ENCODE measurements around the gene CCDC112.
"Not testable (repeated sequence)": the region's sequence is repeated elsewhere in the genome, so short reads cannot be mapped to it uniquely, and the experiment has no call there.

Gene CCDC112

DNA sequence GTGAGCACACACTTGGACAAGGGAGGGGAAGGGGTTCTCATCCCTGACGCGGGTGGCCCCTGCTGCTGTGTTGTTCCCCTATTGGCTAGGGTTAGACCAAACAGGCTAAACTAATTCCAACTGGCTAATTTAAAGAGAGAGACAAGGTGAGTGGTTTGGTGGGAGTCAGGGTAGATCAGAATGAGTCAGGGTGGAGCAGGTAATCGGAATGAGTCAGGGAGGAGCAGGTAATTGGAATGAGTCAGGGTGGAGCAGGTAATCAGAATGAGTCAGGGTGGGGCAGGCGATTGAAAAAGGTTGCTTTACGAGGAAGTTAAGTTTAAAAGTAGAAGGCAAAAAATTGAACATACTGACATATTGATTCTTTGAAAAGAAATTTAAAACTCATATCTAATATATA, 47.1 kb downstream of the CCDC112 start:
- not testable (repeated sequence) for FAIRE-seq

DNA sequence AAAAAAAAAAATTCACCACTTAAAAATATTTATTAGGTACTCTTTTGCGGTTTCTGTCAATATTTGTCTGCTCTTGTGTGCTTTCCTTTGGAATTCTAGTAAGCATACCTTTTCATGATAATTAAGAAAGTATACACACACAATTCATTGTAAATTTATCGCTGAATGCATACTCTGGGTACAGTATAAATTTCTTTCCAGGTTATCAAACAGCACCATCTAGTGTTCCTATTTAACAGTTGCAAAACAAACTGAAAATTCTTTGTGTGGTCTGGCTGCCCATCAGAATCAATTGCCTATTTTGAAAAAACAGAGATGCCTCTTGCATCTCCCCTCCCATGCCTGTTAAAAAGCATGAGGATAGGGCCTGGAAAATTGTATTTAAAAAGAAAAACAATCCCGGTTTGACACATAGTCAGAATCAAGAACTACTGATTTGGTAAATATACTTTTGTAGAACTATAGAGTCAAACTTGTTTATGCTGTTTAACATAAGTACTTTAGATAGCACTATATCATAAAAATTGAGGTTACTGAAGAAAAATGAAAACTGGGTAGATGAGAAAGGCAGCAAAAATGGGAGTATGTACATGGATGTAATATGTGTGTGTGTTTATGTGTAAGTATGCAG, 50.0 kb downstream of the CCDC112 start:
- peak; percentile 98 for FAIRE-seq

DNA sequence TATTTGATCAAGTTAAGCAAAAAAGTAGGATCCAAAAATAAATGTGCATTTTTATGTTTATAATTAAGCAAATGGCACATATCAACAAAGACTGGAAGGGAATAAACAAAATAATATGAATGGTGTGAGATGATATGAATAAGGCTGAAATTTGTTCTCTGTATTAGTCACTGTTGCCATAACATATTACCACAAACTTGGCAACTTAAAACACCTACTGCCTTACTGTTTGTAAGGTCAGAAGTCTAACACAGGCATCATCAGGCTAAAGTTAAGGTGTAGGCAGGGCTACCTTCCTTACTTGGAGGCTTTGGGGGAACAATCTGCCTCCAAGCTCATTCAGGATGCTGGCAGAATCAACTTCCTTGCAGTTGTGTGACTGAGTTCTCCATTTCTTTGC, 53.0 kb downstream of the CCDC112 start:
- FAIRE-seq, result no peak

DNA sequence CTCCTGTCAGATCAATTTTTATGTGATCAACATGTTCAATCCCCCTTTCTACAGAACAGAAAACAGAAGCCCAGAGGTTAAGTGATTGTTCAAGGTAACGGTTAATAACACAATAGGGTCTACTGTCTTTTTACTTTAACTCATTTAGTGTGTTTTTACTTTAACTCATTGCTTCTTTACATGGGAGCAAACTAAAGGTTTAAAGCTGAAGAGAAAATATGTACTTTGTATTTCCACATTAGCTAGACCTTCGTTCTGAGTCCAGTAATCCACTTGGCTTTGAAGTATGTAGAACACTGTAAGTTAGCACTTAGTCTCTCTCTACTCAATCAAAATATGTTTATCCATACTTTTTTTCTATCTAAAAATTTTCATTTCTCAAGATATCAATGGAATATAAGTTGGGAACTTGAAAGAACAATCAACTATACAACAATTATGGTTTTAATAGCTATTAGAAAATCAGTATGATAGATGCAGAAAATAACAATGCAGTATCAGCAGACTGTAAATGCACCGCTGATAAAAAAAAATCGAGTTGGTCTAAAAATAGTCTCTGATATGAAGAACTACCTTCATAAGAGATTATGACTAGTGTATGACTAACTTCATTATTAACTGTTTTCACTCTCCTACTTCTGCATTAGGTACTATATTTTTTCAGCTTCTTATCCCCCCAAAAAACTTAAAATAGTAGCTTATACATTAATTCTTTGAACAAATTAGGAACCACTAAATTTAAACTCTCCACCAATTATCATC, 54.4 kb downstream of the CCDC112 start:
- FAIRE-seq, result no peak

DNA sequence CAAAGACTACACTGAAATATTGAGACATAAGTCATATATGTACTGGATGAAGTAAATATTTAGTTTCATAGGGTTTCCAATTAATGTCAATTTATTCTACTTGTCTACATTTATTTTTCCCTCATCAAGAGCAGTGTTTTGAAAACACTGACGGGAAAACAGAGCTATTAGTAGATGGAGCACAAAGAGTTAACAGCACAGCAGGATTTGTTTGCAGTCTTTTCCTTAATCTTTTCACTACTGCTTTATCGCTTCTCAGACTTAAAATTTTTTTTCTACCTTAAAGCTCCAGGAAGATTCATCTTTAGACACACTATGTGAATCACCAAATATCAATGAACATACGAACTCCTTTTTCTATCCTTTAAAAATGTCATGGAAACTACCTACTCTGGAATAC, 59.4 kb downstream of the CCDC112 start:
- FAIRE-seq, result peak; percentile 72

DNA sequence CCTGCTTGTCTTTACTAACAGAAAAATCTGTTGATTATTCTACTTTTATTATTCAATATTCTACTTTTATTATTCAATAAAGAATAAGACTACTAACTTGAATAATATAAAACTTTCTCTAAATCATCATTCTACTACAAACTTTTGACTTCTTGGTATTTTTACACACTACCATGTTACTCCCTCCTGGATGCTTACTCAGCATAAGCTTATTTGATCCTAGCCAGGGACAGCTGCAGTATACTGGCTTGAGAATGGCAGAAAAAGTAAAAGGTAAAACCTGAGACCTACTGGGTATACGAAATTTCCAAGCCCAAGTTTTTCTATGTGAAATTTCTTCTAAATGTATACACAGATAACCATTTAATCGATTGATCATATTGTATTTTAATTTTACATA, 59.9 kb downstream of the CCDC112 start:
- no peak for FAIRE-seq

DNA sequence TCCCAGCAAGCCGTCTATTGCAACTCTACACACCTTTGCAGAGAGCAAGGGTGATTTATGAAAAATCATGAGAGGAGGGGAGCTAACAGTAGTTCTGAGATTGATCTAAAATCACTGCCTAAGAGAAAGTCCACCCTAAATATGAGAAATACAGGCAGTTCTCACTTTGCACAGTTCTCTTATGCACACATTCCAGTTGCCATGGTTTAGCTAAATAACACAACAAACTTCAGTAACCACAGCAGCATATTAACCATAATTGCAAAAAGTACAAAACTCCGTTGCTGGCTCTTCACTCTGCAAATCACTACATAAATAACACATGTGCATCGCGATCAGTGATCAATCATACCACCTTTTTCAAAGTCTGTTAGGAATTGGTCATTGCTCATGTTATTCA, 64.9 kb downstream of the CCDC112 start:
- no peak for FAIRE-seq

DNA sequence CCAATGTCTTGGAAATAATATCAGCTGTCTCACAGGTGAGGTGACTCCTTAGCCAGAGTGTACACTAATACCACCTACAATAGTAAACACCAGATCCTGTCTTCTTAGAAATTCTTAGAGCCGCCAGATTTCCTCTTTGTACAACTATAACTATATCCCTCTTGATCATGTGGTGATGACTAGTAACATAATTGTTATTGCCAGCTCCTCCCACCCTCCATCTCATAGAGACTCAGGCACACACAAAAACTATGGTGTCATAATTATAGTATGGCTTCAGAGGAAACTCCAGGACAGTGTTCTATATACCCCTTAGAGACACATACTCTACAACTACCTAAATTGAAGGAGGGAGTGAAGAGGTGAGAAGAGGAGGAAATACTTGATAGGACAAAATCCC, 66.8 kb downstream of the CCDC112 start:
- no peak for FAIRE-seq

DNA sequence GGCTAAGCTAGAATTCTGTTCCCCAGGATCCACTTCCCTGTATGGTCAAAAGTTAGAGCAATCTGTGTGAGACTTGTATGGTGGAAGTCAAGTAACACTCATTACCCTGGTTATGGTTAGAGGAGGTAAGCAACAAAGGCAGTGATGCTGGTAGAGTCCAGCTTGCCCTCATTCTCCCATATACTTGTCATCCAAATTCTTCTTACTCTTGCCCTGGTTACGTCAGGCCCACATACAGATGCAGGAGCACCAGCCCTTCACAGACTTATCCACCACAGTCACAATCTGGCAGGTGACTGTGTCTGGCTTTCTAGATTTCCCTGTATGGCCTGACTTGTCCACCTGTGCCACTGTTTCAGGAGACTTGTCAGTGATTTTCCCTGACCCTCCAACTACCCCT, 69.2 kb downstream of the CCDC112 start:
- FAIRE-seq, result no peak

Data from islet of Langerhans (tissue), 1 donor.